Ascending aorta (tissue), 2 donors: ENCODE data around the gene COL6A1. TPM values are rescaled to one million over a fixed set of nuclear protein-coding genes. Genes with fewer than 3 reads are reported as not detected.

Source experiments
- DNase-seq, 2 donors: peaks; one replicate each; pipeline ENCODE4 v3.0.0-alpha.2; 2019; ENCODE audit warnings: low spot score in 2 of 2
- H3K27ac ChIP-seq, 2 donors: fragments of 200-600 bp; sonication (generic); one replicate each; pipeline ENCODE4 v1.5.1; 2016 to 2017; ENCODE audit warnings: mild to moderate bottlenecking in 1 of 2
- H3K27me3 ChIP-seq: fragments of 200-600 bp; sonication (generic); one replicate; pipeline ENCODE4 v1.5.1; 2017
- H3K36me3 ChIP-seq, 2 donors: fragments of 200-600 bp; sonication (generic); one replicate each; pipeline ENCODE4 v1.5.1; 2016
- H3K4me1 ChIP-seq, 2 donors: fragments of 200-600 bp; sonication (generic); one replicate each; pipeline ENCODE4 v1.5.1; 2016 to 2017; ENCODE audit warnings: mild to moderate bottlenecking in 1 of 2
- H3K4me3 ChIP-seq, 2 donors: fragments of 200-600 bp; sonication (generic); one replicate each; pipeline ENCODE4 v1.5.1; 2016 to 2017; ENCODE audit warnings: mild to moderate bottlenecking in 1 of 2
- H3K9me3 ChIP-seq, 2 donors: fragments of 200-600 bp; sonication (generic); one replicate each; pipeline ENCODE4 v1.5.1; 2016
- intact Hi-C: fragments of 100-400 bp; cut with DNase I; formaldehyde crosslinking; loops from one replicate; pipeline ENCODE4 v1.15.1; 2023
- total RNA-seq: library from RNA; depleted of rRNA; stranded (reverse); fragments of >200 nt; gene quantifications from one replicate; pipeline ENCODE4 v1.1.0, GENCODE V29; 2016
- TF ChIP-seq, protein P1 (sequence below), 3 experiments: fragments of 200-600 bp in 2 of 3; fragments of 450-650 bp in 1 of 3; sonication (generic) in 2 of 3; IDR thresholded peaks; one replicate each; pipeline ENCODE4 v1.5.1; 2016 to 2019; ENCODE audit warnings: antibody characterized with exemption in 3 of 3, mild to moderate bottlenecking in 1 of 3, moderate library complexity in 1 of 3

COL6A1 gene
- total RNA-seq, 1 donor from 2014 or later = 1,564 TPM

DNA sequence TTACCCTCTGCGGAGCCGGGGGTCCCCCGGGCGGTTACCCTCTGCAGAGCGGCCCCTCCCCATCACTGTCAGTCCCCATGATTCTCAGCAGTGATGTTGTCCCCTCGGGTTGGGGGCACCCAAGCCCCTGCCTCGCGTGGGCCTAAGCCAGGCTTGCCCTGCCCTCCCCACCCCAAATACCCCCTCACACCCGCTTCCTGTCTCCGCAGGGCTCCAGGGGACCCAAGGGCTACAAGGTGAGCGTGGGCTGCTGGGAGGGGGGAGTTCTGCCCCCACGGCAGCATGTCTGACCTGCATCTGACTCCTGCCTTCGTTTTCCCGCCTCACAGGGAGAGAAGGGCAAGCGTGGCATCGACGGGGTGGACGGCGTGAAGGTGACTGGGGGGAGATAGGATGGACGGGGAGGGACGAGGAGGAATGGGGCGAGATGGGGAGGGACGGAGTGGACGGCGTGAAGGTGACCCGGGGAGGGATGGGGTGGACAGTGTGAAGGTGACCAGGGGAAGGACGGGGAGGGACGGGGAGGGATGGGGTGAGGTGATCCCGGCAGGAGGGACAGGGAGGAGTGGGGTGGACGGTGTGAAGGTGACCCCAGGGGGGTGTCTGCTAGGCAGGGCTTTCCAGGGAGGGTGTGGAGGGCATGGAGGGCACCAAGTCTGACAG is 8.6 kb downstream of the COL6A1 start:
- Histone ChIP-seq H3K36me3 (peaks cover 92 to 93% of the 10 kb centered on the region in 2 donors), H3K27me3 (no peaks in the 10 kb centered on the region), H3K9me3 (no peaks in the 10 kb centered on the region), H3K27ac (peak overlapping the region; percentile 82 to 85), H3K4me1 (peaks cover 2 to 8% of the 10 kb centered on the region in 2 donors), H3K4me3 (no peak overlapping the region)
- peak in 1 of 2 donors; percentile 58 for DNase-seq
- TF ChIP-seq, protein P1, sequence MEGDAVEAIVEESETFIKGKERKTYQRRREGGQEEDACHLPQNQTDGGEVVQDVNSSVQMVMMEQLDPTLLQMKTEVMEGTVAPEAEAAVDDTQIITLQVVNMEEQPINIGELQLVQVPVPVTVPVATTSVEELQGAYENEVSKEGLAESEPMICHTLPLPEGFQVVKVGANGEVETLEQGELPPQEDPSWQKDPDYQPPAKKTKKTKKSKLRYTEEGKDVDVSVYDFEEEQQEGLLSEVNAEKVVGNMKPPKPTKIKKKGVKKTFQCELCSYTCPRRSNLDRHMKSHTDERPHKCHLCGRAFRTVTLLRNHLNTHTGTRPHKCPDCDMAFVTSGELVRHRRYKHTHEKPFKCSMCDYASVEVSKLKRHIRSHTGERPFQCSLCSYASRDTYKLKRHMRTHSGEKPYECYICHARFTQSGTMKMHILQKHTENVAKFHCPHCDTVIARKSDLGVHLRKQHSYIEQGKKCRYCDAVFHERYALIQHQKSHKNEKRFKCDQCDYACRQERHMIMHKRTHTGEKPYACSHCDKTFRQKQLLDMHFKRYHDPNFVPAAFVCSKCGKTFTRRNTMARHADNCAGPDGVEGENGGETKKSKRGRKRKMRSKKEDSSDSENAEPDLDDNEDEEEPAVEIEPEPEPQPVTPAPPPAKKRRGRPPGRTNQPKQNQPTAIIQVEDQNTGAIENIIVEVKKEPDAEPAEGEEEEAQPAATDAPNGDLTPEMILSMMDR (IDR thresholded peaks at IDR 0.05) = no peak
- intact Hi-C loops = no loop called here

DNA sequence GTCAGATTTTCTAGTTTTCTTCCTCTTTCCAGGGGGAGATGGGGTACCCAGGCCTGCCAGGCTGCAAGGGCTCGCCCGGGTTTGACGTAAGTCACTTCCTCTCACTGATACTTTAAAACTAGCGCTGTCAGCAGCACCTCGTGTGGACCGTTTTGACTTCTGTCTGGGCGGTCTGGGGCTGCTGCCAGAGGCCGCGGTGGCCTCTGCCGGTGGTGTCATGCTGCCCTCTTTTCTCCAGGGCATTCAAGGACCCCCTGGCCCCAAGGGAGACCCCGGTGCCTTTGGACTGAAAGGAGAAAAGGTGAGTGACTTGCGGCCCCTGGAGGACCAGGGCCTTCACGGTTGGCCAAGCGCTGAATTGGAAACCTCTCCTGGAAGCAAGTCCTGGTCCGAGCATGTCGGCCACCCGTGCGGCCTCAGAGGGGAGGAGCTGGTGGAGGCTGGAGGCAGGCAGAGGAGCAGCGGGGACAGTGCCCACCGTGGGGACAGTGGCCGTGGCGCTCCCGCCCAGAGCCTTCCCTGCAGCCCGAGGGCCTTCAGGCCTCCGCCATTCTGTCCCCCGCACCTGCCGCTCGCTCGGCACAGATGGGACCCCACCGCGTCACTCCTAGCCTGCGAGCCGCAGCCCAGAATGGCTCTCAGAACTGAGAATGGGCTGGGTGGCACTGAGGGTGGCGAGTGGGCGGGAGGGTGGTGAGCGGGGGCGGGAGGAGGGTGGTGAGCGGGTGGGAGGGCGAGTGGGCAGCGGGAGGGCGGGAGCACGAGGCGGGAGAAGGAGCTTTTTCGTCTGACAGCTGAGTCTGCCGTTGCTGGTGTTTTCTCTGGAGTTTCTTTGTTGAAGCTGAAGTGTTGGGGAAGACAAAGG is 9.4 kb downstream of the COL6A1 start:
- Histone ChIP-seq H3K4me3 (no peak overlapping the region), H3K4me1 (peaks cover 2 to 8% of the 10 kb centered on the region in 2 donors), H3K36me3 (peaks cover 92 to 93% of the 10 kb centered on the region in 2 donors), H3K27ac (peak overlapping the region; percentile 82 to 85), H3K9me3 (no peaks in the 10 kb centered on the region), H3K27me3 (no peaks in the 10 kb centered on the region)
- TF ChIP-seq, protein P1 (IDR thresholded peaks at IDR 0.05) = no peak
- peak in 1 of 2 donors; percentile 58 for DNase-seq
- intact Hi-C loops = no loop called here

DNA sequence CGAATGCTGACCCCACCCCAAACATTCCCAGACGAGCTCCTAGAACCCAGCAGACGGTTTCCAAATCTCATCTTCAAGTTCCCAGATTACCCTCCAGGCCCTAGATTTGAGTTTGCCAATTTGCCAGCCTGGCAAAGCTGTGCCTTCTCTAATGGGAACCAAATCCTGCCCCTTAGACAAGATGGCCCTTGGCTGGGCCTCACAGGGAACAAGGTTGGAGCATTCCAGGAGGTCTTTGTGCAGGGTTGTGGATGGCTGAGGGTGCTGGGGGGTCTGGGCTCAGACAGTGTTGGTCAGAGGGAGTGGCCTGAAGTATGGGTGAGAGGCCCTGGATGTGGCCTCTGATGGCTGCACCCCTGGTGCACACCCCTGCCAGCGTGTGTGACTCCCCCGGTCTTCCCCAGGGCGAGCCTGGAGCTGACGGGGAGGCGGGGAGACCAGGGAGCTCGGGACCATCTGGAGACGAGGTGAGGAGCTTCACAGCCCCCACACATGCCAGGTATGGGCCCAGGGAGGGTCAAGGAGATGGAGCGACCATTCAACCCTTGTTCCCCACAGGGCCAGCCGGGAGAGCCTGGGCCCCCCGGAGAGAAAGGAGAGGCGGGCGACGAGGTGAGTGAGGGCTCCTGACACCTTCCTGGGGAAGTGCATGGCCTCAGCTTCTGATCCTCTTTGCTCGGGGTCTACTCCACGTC is 10.2 kb downstream of the COL6A1 start:
- peak overlapping the region; percentile 82 to 85 for H3K27ac ChIP-seq
- intact Hi-C loops = no loop called here
- no peaks in the 10 kb centered on the region for H3K9me3 ChIP-seq
- no peak overlapping the region for H3K4me3 ChIP-seq
- DNase-seq = peak in 1 of 2 donors; percentile 63
- peaks cover 2 to 8% of the 10 kb centered on the region in 2 donors for H3K4me1 ChIP-seq
- H3K36me3 ChIP-seq = peaks cover 92 to 93% of the 10 kb centered on the region in 2 donors
- no peaks in the 10 kb centered on the region for H3K27me3 ChIP-seq
- TF ChIP-seq, protein P1 (IDR thresholded peaks at IDR 0.05) = no peak

DNA sequence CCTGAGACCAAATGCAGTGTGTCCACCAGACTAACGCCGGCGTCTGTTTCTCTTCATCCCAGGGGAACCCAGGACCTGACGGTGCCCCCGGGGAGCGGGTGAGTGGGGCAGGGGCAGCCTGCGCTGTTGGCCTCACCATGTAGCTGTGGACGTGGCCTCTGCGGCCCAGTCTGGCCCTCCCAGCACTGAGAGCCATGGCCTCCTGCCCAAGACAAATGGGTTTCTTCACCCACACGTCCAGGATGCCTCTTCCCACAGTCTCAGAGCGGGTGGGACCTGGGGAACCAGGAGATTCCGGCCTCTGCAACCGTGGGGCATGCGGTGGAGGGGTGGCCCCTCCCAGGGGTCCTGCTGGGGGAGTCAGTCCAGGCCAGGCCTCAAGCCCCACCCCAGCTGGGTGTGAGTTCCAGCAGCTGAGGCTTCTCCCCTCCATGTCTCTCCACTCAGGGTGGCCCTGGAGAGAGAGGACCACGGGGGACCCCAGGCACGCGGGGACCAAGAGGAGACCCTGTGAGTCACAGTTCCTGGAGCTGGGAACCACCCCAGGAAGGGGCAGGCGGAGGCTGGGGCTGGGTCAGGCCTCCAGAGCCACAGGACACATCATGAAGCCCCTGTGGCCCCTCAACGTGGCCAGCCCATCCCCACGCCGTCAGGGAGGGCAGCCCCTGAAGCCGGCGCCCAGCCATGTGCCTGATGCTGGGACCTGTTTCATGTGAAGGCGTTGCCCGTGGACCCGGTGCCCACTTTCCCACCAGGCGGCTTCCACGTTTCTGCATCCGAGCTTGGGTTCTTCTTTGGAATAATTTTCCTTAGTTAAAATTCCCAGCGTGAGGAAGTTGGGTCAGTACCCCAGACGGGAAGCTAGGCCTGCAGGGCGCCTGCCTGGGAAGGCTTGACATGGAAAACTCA is 11.0 kb downstream of the COL6A1 start:
- Histone ChIP-seq H3K4me3 (no peak overlapping the region), H3K27ac (peak overlapping the region; percentile 82 to 85), H3K4me1 (peaks cover 2 to 4% of the 10 kb centered on the region in 2 donors), H3K27me3 (no peaks in the 10 kb centered on the region), H3K36me3 (peaks cover 91 to 93% of the 10 kb centered on the region in 2 donors), H3K9me3 (no peaks in the 10 kb centered on the region)
- intact Hi-C loops = no loop called here
- DNase-seq = peak in 1 of 2 donors; percentile 65
- TF ChIP-seq, protein P1 (IDR thresholded peaks at IDR 0.05) = no peak
